Suprapubic skin (tissue), 4 donors: ENCODE data around the gene UBN1.

Source experiments
- EP300 ChIP-seq: sonication (generic); formaldehyde crosslinking; IDR thresholded peaks from one replicate; pipeline ENCODE4 v1.6.1; 2017; ENCODE audit warnings: antibody characterized with exemption
- POLR2AphosphoS5 ChIP-seq, 3 donors: sonication (generic); formaldehyde crosslinking; IDR thresholded peaks; one replicate each; pipeline ENCODE4 v1.6.1; 2017; ENCODE audit warnings: antibody characterized with exemption in 3 of 3
- TF ChIP-seq, protein P1 (sequence below), 2 donors: fragments of 200-600 bp in 1 of 2; fragments of 450-650 bp in 1 of 2; sonication (generic) in 1 of 2; IDR thresholded peaks; one replicate each; pipeline ENCODE4 v1.5.1; 2016 to 2019; ENCODE audit warnings: antibody characterized with exemption in 2 of 2, mild to moderate bottlenecking in 1 of 2, moderate library complexity in 1 of 2

DNA sequence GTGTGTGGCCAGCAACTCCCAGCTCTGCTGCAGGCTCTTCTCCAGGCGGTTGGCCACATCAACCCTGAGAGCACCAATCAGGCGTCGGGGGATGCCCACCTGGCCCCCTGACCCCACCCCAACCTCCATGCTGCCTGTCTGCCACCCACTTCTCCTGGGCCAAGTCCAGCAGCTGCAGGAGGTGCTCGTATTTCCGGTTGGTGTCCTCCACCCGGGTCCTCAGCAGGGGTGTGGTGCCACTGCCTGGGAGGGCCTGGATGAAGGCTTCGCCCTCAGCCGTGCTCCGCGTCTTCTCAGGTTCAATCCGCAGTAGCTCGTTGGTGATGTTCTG lies 44.6 kb downstream of the UBN1 start:
- no peak for TF ChIP-seq EP300
- no peak for TF ChIP-seq POLR2AphosphoS5 (IDR thresholded peaks at IDR 0.05)
- TF ChIP-seq, protein P1, sequence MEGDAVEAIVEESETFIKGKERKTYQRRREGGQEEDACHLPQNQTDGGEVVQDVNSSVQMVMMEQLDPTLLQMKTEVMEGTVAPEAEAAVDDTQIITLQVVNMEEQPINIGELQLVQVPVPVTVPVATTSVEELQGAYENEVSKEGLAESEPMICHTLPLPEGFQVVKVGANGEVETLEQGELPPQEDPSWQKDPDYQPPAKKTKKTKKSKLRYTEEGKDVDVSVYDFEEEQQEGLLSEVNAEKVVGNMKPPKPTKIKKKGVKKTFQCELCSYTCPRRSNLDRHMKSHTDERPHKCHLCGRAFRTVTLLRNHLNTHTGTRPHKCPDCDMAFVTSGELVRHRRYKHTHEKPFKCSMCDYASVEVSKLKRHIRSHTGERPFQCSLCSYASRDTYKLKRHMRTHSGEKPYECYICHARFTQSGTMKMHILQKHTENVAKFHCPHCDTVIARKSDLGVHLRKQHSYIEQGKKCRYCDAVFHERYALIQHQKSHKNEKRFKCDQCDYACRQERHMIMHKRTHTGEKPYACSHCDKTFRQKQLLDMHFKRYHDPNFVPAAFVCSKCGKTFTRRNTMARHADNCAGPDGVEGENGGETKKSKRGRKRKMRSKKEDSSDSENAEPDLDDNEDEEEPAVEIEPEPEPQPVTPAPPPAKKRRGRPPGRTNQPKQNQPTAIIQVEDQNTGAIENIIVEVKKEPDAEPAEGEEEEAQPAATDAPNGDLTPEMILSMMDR (IDR thresholded peaks at IDR 0.05) = no peak
